Skeletal muscle cell (primary cell): ENCODE results near the gene ALDH3B2.
"Not testable (repeated sequence)": the region's sequence is repeated elsewhere in the genome, so short reads cannot be mapped to it uniquely, and the experiment has no call there.

Source experiments
- DNase-seq: peaks from one replicate; pipeline ENCODE4 v3.0.0-alpha.2; 2010; ENCODE audit warnings: low read depth
- H3K4me3 ChIP-seq: 2 replicates; pipeline ENCODE4 v1.5.1; 2011; ENCODE audit warnings: low read depth, mild to moderate bottlenecking, control low read depth, low read length, moderate library complexity

The ALDH3B2 gene

GRCh38 chr11:67646535-67647336 is 27.7 kb downstream of the ALDH3B2 start:
- no peak overlapping the region for H3K4me3 ChIP-seq
- no peak for DNase-seq

GRCh38 chr11:67645521-67646461 is 28.6 kb downstream of the ALDH3B2 start:
- no peak for DNase-seq
- no peak overlapping the region for H3K4me3 ChIP-seq

GRCh38 chr11:67644472-67645418 is 29.7 kb downstream of the ALDH3B2 start:
- no peak for DNase-seq
- H3K4me3 ChIP-seq, result no peak overlapping the region

- no peak overlapping the region for H3K4me3 ChIP-seq
- DNase-seq, result no peak
Observed at GRCh38 chr11:67644042-67644441, 30.4 kb downstream of the ALDH3B2 start.

GRCh38 chr11:67642173-67643120 is 32.0 kb downstream of the ALDH3B2 start:
- no peak overlapping the region for H3K4me3 ChIP-seq
- no peak for DNase-seq

- DNase-seq, result no peak
- no peak overlapping the region for H3K4me3 ChIP-seq
Observed at GRCh38 chr11:67641338-67642172, 32.9 kb downstream of the ALDH3B2 start.

- no peak overlapping the region for H3K4me3 ChIP-seq
- DNase-seq, result no peak
Observed at GRCh38 chr11:67640758-67641337, 33.6 kb downstream of the ALDH3B2 start.

- DNase-seq, result no peak
- no peak overlapping the region for H3K4me3 ChIP-seq
Observed at GRCh38 chr11:67640021-67640757, 34.2 kb downstream of the ALDH3B2 start.

GRCh38 chr11:67639438-67639859 is 35.0 kb downstream of the ALDH3B2 start, which contains the start of gene TBX10:
Gene TBX10, minus strand, starts transcription at chr11:67639763. Its CDS starts 291 bp downstream, at chr11:67639472.
- DNase-seq, result no peak

GRCh38 chr11:67638535-67639437 is 35.6 kb downstream of the ALDH3B2 start:
- no peak overlapping the region for H3K4me3 ChIP-seq
- DNase-seq, result no peak

More at GRCh38 chr11:67639438-67639859, 35.0 kb downstream of the ALDH3B2 start, which contains the start of gene TBX10:
- H3K4me3 ChIP-seq, result no peak within 1 kb of the TSS

- not testable (repeated sequence) for DNase-seq, H3K4me3 ChIP-seq
Observed at GRCh38 chr11:67637441-67637840, 37.0 kb downstream of the ALDH3B2 start.

GRCh38 chr11:67636962-67637361 is 37.5 kb downstream of the ALDH3B2 start:
- H3K4me3 ChIP-seq, result no peak overlapping the region
- no peak for DNase-seq

- no peak overlapping the region for H3K4me3 ChIP-seq
- DNase-seq, result no peak
Observed at GRCh38 chr11:67635231-67635521, 39.2 kb downstream of the ALDH3B2 start.

- no peak overlapping the region for H3K4me3 ChIP-seq
- DNase-seq, result no peak
Observed at GRCh38 chr11:67634366-67635230, 39.8 kb downstream of the ALDH3B2 start.
